CD4-positive, alpha-beta T cell treated with Interleukin-21 for 1 hour (primary cell): ENCODE data around the gene KRTAP9-6.
A peak's percentile ranks its signal among the peaks of the same experiment; 100 is the strongest.
"Not testable (repeated sequence)": the region's sequence is repeated elsewhere in the genome, so short reads cannot be mapped to it uniquely, and the experiment has no call there.

Experiments used
- DNase-seq: peaks from one replicate; pipeline ENCODE4 v3.0.0-alpha.2; 2020

Gene KRTAP9-6

DNA sequence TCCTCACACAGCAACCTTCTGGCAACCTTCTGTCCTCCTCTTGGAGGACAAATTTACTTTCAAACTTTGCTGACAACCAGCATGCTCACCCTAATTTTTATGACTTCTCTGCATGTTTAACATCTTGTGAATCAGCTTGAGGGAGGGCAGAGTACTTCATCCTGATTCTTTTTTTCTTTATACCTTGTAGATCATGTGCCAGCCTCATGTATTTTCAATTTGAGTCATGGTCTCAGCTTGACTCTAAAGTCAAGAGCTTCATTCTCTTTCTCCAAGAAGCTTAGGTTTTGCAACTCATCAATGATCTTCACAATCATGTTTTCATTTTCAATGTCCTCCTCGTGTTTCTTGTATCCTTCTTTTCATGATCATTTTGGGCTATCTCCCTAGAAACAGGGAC, 6.7 kb downstream of the KRTAP9-6 start:
- DNase-seq, result no peak

- DNase-seq, result not testable (repeated sequence)
Observed at GRCh38 chr17:41275648-41276190, 10.5 kb downstream of the KRTAP9-6 start, which contains the start of gene KRTAP9-7. Gene KRTAP9-7, plus strand, starts transcription at chr17:41275698. Its CDS starts 0 bp downstream, at chr17:41275698.

GRCh38 chr17:41278176-41278955, 13.2 kb downstream of the KRTAP9-6 start:
- no peak for DNase-seq

DNA sequence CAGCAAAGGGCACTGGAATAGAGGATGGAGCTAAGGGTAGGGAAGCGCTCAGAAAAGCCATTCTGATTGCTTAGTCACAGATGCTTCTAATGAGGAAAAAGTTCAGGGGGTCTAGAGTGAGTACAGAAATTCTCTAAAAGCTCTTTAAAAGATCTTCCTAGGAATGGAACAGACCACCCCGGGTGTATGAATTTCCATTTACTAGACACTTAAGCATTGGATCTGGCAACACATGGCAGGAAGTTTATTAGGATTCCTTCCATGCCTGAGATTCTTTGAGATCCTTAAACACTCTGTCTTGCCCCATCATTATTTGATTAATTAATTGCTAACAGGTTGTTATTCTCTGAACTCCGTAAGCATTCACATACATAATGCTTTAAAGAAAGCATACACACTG, 18.9 kb downstream of the KRTAP9-6 start:
- DNase-seq, result no peak

DNA sequence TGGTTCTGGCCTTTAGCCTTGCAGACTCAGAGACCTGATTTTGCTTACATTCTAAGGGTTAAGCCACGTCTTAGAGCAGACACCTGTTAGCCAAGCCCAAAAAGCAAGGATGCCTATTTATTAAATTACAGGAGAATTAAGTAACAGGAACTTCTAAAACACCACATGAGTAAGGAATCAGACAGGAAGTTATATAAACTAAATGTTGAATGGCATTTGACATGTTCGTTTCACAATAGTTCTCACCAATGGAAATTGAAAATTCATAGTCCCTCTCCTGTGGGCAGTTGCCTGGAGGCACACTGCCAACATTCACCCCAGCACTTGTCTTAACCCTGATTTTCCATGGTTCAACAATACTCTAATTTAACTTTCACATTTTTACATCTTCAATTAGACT, 19.4 kb downstream of the KRTAP9-6 start:
- no peak for DNase-seq

DNA sequence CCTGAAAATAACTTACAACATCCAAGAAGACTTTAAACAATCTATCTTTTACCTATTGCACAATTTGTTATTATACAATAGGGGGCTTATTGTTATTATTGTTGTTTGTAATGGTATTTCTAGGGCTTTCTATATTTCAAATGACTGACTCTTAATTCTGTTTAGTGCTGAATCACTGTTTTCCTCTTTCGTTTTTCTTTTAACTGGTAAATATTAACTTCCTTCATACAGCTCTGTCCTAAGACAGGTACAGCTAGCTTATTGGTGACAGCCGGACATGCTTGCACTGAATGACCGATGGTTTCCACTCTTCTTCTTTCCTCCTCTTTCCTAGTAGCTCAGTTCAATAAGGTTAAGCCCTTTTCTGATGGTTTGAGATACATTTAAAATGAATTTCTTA, 21.9 kb downstream of the KRTAP9-6 start:
- no peak for DNase-seq

GRCh38 chr17:41294016-41294415, 28.8 kb downstream of the KRTAP9-6 start:
- DNase-seq, result no peak

- DNase-seq, result no peak
Observed at GRCh38 chr17:41296846-41297245, 31.7 kb downstream of the KRTAP9-6 start.

GRCh38 chr17:41298458-41299135, 33.4 kb downstream of the KRTAP9-6 start:
- no peak for DNase-seq

DNA sequence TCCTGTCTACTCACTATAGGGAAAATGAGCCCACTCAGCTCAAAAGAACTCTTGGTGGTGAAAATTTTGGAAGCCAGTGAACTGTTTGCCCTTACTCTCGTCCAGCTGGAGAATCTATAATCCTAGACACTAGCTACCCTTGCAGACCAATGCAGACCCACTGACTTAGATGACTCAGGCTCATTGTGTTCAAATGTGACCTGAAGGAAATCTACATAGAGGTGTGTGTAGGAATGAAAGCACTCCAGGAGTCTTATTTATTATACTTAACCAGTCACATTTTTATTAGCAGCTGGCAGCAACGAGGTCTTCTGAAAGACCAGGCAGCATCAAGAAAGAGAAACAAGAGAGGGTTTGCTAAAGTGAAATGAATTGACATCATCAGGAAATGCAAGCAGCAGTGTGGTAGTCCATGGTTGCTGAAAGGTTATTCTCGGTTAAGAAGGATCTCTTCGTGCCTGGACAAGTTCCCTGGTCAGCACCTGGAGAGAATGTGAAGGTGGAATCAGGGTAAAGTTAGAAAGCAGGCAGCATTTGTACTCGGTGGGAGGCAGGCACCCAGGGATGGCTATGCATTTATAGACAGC, 36.1 kb downstream of the KRTAP9-6 start:
- no peak for DNase-seq

DNA sequence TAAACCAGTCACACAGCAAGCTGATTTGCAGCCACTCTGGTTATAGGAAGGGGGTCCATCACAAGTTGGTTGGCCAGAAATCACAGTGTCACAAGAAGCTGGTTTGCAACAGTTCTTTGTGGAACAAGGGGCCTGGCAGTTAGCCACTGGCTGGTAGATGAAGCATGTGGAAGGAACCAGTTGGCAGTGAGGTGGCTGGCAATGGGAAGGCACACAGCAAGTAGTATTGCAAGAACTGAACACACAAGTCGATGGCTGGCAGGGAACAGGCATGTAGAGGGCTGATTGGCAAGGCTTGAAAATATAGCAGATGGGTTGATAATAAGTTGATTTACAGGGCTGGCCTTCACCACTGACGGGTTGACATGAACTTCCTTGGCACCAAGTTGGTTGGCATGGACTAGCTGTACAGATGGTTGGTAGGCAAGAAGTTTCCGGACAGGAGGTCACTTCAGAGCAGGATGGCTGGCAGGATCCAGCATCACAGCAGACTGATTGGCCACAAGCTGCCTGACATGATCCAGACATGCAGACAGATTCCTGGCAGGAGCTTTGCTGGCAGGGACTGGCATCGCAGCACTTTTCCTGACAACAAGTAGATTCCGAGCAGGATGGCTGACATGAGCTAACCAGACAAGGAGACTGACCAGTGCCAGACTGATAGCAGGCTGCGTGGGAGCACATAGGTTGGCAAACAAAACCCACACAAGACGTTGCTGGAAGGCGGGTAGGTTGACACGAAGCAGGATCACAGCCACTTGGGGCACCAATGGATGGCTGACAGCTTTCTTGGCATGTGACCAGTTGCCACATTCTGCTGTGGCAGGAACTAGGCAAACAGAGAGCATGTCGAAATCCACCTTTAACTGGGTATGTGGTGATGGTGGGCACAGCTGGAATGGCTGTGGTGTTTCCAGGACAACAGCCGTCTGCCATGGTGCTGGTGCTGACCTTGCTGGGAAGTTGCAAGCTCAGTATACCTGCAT, 37.0 kb downstream of the KRTAP9-6 start, which contains the start of gene KRTAP29-1:
KRTAP29-1 (minus strand) TSS at position 936 of the 986 bp plus-strand sequence; CDS start at position 936, 0 bp downstream.
- DNase-seq, result no peak

GRCh38 chr17:41302981-41303380, 37.8 kb downstream of the KRTAP9-6 start:
- no peak for DNase-seq

GRCh38 chr17:41304091-41304490, 38.9 kb downstream of the KRTAP9-6 start:
- no peak for DNase-seq

- DNase-seq, result peak; percentile 5
Observed at GRCh38 chr17:41307647-41308046, 42.5 kb downstream of the KRTAP9-6 start.

GRCh38 chr17:41308251-41308917, 43.2 kb downstream of the KRTAP9-6 start:
- peak; percentile 89 for DNase-seq

GRCh38 chr17:41308918-41309359, 43.8 kb downstream of the KRTAP9-6 start, which contains the start of gene KRTAP16-1:
Gene KRTAP16-1, minus strand, starts transcription at chr17:41309309. Its CDS starts 56 bp downstream, at chr17:41309253.
- peak; percentile 55 for DNase-seq

DNA sequence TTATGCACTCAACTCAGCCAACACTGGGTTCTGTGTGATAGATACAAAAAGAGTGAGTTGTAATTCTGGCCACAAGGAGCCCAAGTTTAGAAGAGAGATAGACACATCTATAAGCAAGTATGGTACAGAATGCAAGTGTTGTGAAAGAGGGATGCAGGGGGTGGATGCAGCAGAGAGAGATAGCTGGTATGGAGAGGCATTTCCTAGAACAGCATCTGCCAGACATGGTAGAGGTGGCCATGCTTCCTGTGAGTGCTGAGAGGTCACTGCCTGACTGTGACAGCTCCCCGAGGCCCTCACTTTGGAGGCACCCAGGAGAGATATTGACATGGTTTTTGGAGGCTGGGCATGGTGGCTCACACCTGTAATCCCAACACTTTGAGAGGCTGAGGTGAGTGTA, 45.9 kb downstream of the KRTAP9-6 start:
- DNase-seq, result no peak

- DNase-seq, result no peak
Observed at GRCh38 chr17:41315204-41315794, 50.1 kb downstream of the KRTAP9-6 start, which contains the start of gene KRTAP17-1. Gene KRTAP17-1, minus strand, starts transcription at chr17:41315710. Its CDS starts 60 bp downstream, at chr17:41315650.
